NB4 (cell line): ENCODE data around the gene HELZ.

Experiments used
- CTCF ChIP-seq: IDR thresholded peaks from one replicate; pipeline ENCODE4 v1.5.1; 2012; ENCODE audit warnings: low read depth, low read length
- MYC ChIP-seq: IDR thresholded peaks from 2 replicates; pipeline ENCODE4 v1.6.1; 2011; ENCODE audit warnings: low read depth, low read length
- POLR2A ChIP-seq: IDR thresholded peaks from 2 replicates; pipeline ENCODE4 v1.6.1; 2011; ENCODE audit warnings: mild to moderate bottlenecking; ENCODE audit not compliant: insufficient read length; ENCODE audit errors: extremely low read depth

GRCh38 chr17:67232441-67232840, 12.6 kb downstream of the HELZ start:
- TF ChIP-seq POLR2A, result no peak
- no peak for TF ChIP-seq CTCF
- no peak for TF ChIP-seq MYC
